ES-I3 (cell line): Measurements from ENCODE around the gene UGT1A4.

ENCODE experiments used
- H3K36me3 ChIP-seq: 2 replicates; pipeline ENCODE4 v1.6.1; 2013; ENCODE audit warnings: mild to moderate bottlenecking, low read length, control low read depth, moderate library complexity; ENCODE audit not compliant: insufficient read depth
- H3K4me1 ChIP-seq: 2 replicates; pipeline ENCODE4 v1.6.1; 2013; ENCODE audit warnings: mild to moderate bottlenecking, control low read depth, low read length; ENCODE audit not compliant: insufficient read depth
- H3K9ac ChIP-seq: 2 replicates; pipeline ENCODE4 v1.6.1; 2013; ENCODE audit warnings: low read depth, mild to moderate bottlenecking, low read length, moderate library complexity
- H3K9me3 ChIP-seq: 2 replicates; pipeline ENCODE4 v1.6.1; 2013; ENCODE audit warnings: mild to moderate bottlenecking, low read length, moderate library complexity; ENCODE audit not compliant: control insufficient read depth, insufficient read depth

The UGT1A4 gene

DNA sequence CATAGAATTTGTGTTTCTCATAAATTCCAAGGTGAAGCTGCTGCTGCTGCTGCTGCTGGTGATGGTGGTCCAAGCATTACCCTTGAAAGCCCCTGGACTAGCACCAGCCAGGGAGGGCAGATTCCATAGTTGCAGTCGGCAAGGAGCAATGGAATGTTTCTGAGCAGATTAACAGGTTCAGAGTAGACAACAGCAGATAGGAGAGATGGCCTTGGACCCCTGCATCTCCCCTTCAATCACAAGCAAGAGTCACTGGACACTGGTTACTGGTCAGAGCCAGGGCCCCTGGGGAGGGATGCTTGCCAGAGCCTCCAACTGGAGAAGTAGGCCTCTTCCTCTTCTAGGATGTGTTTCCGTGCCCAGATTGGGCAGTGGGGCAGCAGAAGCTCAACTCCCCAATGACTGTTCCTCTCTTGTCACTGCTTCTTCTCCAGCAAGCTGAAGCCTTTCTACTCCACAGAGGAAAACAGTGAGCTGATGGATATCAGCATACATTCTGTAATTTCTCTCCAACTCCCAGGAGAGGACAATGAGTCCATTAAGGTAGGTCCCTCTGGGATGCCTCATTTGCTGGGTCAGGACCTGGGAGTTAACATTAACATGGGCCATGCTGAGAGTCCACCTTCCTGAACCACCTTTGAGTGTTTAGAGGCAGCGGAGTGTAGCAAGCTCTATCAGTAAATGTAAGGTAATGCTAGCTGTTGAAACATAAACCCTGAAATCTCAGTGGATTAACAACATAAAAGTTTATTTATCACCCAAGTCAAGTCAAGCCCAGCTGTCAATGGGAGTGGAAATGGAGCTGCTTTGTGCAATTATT is 94.9 kb downstream of the UGT1A4 start:
- Histone ChIP-seq H3K9ac (no peak overlapping the region), H3K4me1 (no peaks in the 10 kb centered on the region), H3K36me3 (no peaks in the 10 kb centered on the region), H3K9me3 (no peaks in the 10 kb centered on the region)

DNA sequence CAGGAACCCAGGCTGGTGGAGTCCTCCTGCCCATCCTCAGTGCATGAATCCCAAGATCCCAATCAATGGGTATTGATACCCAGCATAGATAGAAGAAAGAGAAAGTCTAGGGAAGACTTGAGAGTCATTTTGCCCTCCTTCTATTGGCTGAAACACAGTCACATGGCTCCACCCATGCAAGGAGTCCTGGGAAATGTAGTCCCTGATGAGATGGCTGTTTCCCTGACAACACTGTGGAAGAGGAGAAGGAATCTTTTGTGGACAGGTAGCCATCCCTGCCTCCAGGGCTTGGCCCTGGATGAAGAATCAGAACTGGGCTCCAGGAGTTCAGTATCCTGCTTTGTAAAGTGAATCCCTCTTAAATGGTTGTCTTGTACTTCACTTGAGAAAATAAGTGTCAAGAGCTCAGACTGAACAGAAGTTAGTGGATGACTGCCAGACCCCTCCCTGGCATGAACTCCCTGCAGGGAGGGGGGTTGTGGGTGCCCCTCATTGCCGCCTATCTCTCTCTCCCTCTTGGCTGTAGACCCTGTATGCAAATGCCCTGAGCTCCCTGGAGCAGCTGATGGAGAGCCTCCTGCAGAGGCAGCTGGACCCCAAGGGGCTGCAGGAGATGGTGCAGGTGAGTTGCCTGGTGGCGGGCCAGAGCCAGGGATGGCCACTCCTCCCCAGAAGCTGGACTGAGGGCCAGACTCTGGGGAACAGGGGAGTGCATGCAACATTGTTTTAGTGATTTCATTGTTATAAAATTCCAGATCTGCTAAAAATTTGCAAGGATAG is 95.7 kb downstream of the UGT1A4 start:
- no peak overlapping the region for H3K9ac ChIP-seq
- no peaks in the 10 kb centered on the region for H3K9me3 ChIP-seq
- H3K36me3 ChIP-seq, result no peaks in the 10 kb centered on the region
- H3K4me1 ChIP-seq, result no peaks in the 10 kb centered on the region

DNA sequence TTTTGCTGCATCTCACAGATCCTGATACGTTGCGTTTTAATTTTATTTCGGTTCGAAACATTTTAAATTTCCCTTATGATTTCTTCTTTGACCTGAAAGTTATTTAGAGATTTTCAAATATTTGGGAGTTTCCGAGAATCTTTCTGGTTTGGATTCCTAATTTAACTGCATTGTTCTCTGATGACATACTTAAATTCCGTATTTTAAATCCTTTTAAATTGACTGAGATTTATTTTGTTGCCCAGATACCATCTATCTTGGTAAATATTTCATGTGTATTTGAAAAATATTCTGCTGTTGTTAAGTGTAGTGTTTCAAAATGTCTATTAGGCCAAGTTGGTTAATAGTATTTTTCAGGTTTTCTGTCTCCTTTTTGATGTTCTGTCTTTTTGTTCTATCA is 97.3 kb downstream of the UGT1A4 start:
- Histone ChIP-seq H3K9me3 (no peaks in the 10 kb centered on the region), H3K4me1 (no peaks in the 10 kb centered on the region), H3K36me3 (no peaks in the 10 kb centered on the region), H3K9ac (no peak overlapping the region)

DNA sequence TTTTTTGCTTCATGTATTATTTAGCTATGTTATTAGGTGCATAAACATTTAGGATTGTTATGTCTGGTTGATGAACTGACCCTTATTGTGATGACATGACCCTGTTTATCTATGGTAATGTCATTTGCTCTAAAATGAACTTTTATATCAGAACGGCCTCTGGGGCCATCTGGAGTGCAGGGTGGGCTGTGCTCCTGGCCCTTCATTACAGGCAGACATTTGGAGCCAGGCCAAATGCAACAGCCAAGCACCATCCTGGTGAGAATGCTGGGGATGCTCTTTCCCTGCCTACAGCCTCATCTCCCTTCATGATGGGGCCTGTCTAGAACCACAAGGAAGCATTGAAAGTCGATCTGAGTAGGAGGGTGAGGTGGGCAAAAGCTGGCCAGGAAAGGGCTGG is 97.8 kb downstream of the UGT1A4 start:
- Histone ChIP-seq H3K9me3 (no peaks in the 10 kb centered on the region), H3K4me1 (no peaks in the 10 kb centered on the region), H3K36me3 (no peaks in the 10 kb centered on the region), H3K9ac (no peak overlapping the region)

DNA sequence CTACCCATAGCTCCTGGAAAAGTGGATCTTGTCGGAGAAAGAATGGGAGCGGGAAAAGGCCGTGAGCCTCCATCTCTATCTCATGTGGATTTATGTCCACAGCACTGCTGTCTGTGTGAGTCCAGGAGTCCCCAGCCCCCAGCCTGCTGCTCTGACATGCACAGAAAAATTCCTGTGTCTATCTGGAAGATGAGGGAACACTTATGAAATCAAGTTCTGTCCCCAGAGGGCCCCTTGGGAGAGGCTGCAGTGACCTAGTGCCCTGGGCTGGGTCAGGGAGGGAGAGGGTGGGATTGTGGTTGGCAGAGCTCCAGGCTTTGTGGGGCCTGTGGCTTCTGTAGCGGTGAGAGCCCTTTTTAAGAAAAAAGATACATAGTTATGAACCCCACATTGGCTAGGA is 98.2 kb downstream of the UGT1A4 start:
- Histone ChIP-seq H3K9me3 (no peaks in the 10 kb centered on the region), H3K36me3 (no peaks in the 10 kb centered on the region), H3K9ac (no peak overlapping the region), H3K4me1 (no peaks in the 10 kb centered on the region)

DNA sequence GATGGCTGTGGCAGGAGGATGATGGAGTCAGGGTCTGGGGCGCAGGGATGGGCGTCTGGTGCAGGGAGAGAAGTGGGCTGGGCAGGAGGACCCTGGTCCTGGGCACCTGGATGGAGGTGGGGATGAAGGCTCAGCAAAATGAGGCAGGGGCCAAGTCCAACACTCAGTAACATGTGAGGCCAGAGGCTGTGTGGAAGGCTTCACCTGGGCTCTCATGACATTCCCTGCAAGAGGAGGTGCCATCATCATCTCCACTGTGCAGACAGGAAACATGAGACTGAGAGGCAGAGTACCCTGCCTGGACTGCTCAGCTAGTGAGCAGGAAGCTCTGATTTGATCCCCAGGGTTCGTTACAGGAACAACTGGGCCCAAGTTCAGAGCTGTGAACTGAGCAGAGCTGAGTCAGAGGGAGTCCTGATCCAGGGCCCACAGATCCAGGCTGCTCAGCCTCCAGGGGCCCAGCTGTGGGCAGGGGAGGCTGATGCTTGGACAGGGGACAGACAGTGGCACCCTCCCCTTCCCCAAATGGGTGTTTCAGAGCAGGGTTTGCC is 98.9 kb downstream of the UGT1A4 start:
- Histone ChIP-seq H3K36me3 (no peaks in the 10 kb centered on the region), H3K4me1 (no peaks in the 10 kb centered on the region), H3K9me3 (no peaks in the 10 kb centered on the region), H3K9ac (no peak overlapping the region)

DNA sequence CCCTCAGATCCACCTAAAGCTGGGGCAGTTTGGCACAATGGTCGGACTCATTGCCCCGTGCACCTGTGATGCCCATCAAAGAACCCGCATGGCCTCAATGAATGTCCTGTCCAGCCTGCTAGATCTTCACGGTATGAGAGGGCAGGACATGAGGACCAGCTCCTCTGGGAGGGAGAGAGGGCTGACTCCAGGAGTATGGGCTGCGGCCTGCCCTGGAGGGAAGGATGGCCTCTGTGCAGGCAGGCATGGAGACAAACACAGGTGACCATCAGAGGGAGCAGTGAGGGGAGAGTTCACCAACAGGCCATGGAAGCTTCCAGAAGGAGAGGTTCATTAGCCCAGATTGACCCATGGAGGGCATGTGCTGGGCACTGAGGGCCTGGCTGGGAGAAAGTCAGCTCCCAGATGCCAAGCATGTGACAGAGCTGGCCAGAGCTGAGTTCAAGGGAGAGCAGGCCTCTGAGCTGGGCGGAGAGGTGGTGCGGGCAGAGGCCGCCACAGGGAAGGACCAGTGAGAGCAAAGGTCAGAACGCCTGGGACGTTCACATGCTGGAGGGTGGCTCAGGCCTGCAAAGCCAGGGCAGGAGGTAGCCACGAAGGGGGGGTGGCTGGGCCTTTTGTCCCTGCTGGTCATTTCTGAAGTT is 99.6 kb downstream of the UGT1A4 start:
- no peak overlapping the region for H3K9ac ChIP-seq
- H3K4me1 ChIP-seq, result no peaks in the 10 kb centered on the region

DNA sequence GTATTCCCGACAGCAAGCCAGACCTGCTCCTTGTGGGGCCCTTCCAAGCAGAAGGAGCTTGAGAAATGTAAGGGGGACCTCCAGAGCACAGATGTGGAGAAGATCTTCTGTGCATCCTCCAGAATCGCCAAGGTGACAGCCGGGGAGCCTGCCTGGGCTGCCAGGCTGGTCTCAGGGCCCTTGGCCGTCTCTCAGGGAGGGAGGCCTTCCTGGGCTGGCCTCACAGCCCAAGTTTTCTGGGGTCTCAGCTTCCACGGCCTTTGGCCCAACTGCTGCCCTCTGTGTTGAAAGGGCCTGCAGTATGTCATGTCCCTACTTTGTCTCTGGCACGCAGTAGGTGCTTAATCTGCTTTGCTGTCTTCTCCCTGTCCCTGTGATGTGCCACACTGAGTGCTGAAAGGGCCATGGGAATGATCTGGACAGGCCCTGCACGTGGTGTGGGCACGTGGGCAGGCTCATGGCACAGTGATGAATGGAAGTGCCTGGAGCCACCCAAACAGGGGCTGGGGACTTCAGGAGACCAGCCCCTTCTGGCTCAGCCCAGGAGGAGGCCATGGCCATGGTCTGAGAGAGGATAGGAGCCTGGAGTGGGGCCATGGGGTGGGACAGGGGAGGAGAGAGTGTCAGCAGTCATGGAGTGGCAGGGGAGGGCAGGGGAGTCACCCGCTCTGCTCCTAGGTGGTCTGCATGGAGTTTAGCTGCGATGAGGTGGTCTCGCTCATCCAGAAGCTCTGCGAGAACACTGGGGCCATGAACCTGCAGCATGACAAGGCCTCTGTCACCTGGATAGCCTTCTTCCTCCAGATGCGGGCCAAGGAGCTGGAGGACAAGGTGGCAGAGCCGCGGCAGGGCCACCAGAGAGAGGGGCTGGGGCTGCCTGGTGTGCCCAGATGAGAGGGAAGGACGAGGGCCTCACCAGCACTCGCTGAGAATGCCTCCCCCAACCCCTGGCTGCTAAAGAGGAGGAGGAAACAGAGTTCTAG is 100.4 kb downstream of the UGT1A4 start:
- no peaks in the 10 kb centered on the region for H3K9me3 ChIP-seq
- H3K9ac ChIP-seq, result no peak overlapping the region
- no peaks in the 10 kb centered on the region for H3K36me3 ChIP-seq
- H3K4me1 ChIP-seq, result no peaks in the 10 kb centered on the region

More for the DNA sequence above, 99.6 kb downstream of the UGT1A4 start:
- no peaks in the 10 kb centered on the region for H3K9me3 ChIP-seq
- no peaks in the 10 kb centered on the region for H3K36me3 ChIP-seq

DNA sequence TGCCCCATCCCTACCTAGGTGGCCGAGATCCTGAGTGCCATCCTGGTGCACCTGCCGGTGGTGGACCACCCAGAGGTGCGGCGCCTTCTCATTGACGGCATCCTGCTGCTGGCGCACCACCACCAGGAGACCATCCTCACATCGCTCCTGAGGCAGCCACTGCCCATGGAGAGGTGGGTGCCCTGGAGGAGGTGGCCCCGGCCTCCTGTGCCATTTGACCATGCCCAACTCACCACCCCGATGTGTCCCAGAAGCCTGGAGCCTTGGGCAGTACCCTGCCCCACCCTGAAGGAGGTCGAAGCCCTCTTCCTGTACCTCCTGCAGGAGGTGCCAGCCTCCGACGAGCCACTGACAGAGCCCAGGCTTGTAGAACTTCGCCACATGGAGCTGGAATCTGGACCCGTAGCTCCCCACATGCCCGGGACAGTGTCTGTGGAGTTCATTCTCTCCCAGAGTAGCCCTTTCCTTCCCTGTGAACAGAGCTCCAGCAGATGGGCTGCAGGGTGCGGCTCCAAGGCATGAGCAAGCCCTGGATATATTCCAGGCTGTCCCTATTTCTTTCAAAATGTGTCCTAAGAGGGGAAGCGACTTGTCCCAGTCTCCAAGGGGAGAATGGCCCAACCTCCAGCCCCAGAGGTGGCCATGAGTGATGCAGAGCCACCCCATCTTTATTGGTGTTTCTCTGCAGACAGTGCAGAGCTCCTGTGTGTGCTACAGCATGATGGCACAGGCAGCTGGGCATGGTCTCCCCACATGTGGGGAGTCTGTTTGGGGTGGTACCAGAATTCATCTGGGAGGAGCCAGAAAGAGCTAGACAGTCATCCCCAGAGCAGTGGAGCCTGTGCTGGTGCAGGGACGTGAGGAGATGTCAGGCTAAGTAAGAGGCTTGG is 101.6 kb downstream of the UGT1A4 start:
- Histone ChIP-seq H3K9me3 (no peaks in the 10 kb centered on the region), H3K4me1 (no peaks in the 10 kb centered on the region), H3K36me3 (no peaks in the 10 kb centered on the region)

DNA sequence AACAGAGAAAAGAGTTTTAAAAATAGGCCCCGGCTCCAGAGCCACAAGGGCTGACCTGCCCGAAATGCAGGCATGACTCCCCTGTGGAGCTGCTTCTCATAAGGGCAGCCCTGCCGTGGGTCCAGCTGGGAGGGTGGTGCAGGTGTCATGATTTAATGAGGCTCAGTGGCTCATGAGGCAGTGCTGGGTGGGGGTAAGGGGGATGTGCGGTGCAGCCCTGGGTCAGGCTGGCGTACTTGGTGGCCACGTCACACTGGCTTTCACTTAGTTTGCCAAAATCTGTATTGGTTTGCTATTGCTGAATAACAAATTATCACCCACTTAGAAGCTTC is 102.2 kb downstream of the UGT1A4 start:
- Histone ChIP-seq H3K4me1 (no peaks in the 10 kb centered on the region), H3K9me3 (no peaks in the 10 kb centered on the region), H3K36me3 (no peaks in the 10 kb centered on the region), H3K9ac (no peak overlapping the region)

More for the DNA sequence above, 101.6 kb downstream of the UGT1A4 start:
- no peak overlapping the region for H3K9ac ChIP-seq

DNA sequence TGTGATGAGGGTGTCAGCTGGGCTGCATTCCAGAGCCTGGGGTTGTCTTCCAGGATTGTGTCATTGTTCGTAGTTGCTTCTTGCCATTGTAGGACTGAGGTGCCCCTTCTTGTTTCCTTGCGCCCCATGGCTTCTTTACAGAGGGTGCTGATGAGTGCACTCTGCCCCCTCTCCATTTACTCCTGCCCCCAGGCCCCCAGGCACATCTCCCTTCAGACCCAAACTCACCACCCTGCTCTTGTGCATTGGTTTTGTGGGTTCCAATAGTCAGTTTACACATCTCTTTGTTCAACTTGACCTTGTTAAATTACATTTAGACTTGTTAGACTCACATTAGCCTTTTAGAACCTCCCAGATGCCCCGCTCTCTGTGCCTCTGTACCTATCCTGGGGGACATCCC is 102.7 kb downstream of the UGT1A4 start:
- Histone ChIP-seq H3K4me1 (no peaks in the 10 kb centered on the region), H3K36me3 (no peaks in the 10 kb centered on the region), H3K9ac (no peak overlapping the region), H3K9me3 (no peaks in the 10 kb centered on the region)

DNA sequence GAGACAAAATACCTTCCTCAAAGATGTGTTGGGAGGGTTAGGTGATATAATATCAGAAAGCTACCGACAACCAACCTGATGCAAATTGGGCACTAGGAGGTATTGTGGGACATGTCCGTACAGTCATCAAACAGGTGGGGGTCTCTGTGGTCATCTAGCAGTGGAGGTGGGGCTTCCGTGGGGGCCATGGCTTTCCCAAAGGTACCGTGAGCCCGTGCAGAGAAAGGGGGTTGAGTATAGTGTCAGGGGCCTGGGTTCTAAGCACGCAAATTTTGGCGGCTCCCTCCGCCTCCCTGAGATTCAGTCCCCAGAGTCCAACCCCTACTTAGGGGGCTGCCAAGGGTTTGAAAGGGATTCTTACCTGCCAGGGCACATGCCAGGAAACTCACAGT is 103.2 kb downstream of the UGT1A4 start:
- H3K9ac ChIP-seq, result no peak overlapping the region
- H3K9me3 ChIP-seq, result no peaks in the 10 kb centered on the region
- no peaks in the 10 kb centered on the region for H3K36me3 ChIP-seq
- H3K4me1 ChIP-seq, result no peaks in the 10 kb centered on the region
